Glutamatergic neuron (in vitro differentiated cells): ENCODE data around the gene SNX27. TPM values are rescaled to one million over a fixed set of nuclear protein-coding genes. Genes with fewer than 3 reads are reported as not detected.

Experiments
- DNase-seq: peaks from one replicate; pipeline ENCODE4 v3.0.0; 2022
- H3K27ac Mint-ChIP-seq: one replicate; pipeline ENCODE4 v1.8.0; 2020; ENCODE audit warnings: mild to moderate bottlenecking, mixed read lengths, inconsistent platforms; ENCODE audit not compliant: unreplicated experiment
- H3K27me3 Mint-ChIP-seq: one replicate; pipeline ENCODE4 v1.8.0; 2020; ENCODE audit warnings: mild to moderate bottlenecking, moderate library complexity, mixed read lengths, inconsistent platforms; ENCODE audit not compliant: unreplicated experiment
- H3K36me3 Mint-ChIP-seq: one replicate; pipeline ENCODE4 v1.8.0; 2020; ENCODE audit warnings: mild to moderate bottlenecking, mixed read lengths, inconsistent platforms; ENCODE audit not compliant: unreplicated experiment
- H3K4me1 Mint-ChIP-seq: one replicate; pipeline ENCODE4 v1.8.0; 2020; ENCODE audit warnings: mild to moderate bottlenecking, low read depth, mixed read lengths, inconsistent platforms; ENCODE audit not compliant: unreplicated experiment
- H3K4me3 Mint-ChIP-seq: one replicate; pipeline ENCODE4 v1.8.0; 2020; ENCODE audit warnings: mild to moderate bottlenecking, mixed read lengths, inconsistent platforms; ENCODE audit not compliant: unreplicated experiment
- H3K9me3 Mint-ChIP-seq: one replicate; pipeline ENCODE4 v1.8.0; 2020; ENCODE audit warnings: mild to moderate bottlenecking, moderate library complexity, mixed read lengths, inconsistent platforms; ENCODE audit not compliant: unreplicated experiment
- CTCF ChIP-seq: fragments of 200-600 bp; sonication (generic); IDR thresholded peaks from one replicate; pipeline ENCODE4 v1.5.0; 2021; ENCODE audit not compliant: partially characterized antibody, unreplicated experiment
- total RNA-seq: library from RNA; stranded (reverse); fragmentation: NEBNext Ultra II Directional; extraction: Animal tissue kit (Norgen Biotek cat#: 25700); gene quantifications from one replicate; pipeline ENCODE4 v1.2.1, GENCODE V29; 2021; ENCODE audit not compliant: unreplicated experiment

Gene SNX27
- total RNA-seq, 1 donor from 2014 or later: 39.3 TPM

DNA sequence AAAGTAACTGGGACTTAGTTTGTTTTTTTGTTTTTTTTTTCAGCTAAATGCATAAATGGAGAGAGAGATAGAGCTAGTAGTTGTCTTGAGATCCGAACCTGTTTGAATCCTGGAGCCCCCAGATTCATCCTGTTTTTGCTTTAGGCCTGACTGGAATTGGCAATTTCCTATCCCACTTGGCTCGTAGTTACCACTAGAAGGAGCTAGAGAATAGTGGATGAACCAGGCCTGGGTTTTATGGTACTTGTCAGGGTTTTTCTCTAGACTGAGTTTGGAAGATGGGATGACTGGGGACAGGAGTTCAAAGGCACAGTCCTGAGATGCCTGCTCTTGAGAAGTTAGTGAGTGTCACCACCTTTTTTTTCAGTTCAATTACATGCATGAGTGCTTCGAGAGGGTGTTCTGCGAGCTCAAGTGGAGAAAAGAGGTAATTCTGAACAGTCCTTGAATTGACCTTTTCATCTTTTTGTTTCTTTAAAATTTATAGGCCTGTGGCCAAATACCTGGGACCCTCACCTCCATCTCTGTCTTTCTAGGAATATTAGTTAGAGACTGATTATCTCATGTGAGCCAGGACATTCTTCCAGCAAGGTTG lies 81.3 kb downstream of the SNX27 start:
- no peak overlapping the region for H3K27ac Mint-ChIP-seq
- peak; percentile 34 for TF ChIP-seq CTCF
- peaks cover under 1% of the 10 kb centered on the region for H3K4me1 Mint-ChIP-seq
- DNase-seq: no peak
- H3K9me3 Mint-ChIP-seq: peaks cover 2% of the 10 kb centered on the region
- no peak overlapping the region for H3K4me3 Mint-ChIP-seq
- peaks cover 5% of the 10 kb centered on the region for H3K27me3 Mint-ChIP-seq
- no peaks in the 10 kb centered on the region for H3K36me3 Mint-ChIP-seq

- Mint-ChIP-seq H3K36me3 (peaks cover 13% of the 10 kb centered on the region), H3K4me1 (peaks cover 20% of the 10 kb centered on the region), H3K9me3 (peaks cover 5% of the 10 kb centered on the region), H3K27ac (no peak overlapping the region), H3K4me3 (no peak overlapping the region), H3K27me3 (peaks cover 4% of the 10 kb centered on the region)
- TF ChIP-seq CTCF: no peak
- DNase-seq: no peak
Observed at GRCh38 chr1:151701515-151701914, 89.7 kb downstream of the SNX27 start.

GRCh38 chr1:151702936-151703335 lies 91.1 kb downstream of the SNX27 start:
- Mint-ChIP-seq H3K4me3 (no peak overlapping the region), H3K36me3 (peaks cover 13% of the 10 kb centered on the region), H3K4me1 (peaks cover 20% of the 10 kb centered on the region), H3K9me3 (peaks cover 5% of the 10 kb centered on the region), H3K27me3 (peaks cover 6% of the 10 kb centered on the region), H3K27ac (no peak overlapping the region)
- no peak for DNase-seq
- no peak for TF ChIP-seq CTCF

DNA sequence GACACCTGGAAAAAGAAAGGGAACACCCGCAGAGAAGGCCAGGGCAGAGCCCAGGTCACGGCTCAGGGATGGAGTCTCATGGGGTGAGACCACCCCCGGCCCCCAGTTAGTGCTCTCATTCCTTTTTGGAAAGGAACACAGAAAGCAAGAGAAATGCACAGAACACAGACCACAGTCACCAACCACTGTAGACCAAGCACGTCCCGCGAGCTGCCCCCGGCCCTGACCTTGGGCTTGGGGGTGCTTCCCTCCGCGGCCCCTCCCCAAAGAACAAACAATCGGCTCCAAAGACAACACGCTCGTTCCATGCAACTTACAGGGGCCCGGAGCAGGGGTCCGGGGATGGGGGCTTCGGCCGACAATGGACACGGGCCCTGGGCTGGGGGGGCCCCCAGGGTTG lies 92.0 kb downstream of the SNX27 start:
- no peak for DNase-seq
- Mint-ChIP-seq H3K4me1 (peaks cover 15% of the 10 kb centered on the region), H3K36me3 (peaks cover 13% of the 10 kb centered on the region), H3K9me3 (peaks cover 7% of the 10 kb centered on the region), H3K27ac (no peak overlapping the region), H3K27me3 (peaks cover 4% of the 10 kb centered on the region), H3K4me3 (peak overlapping the region; percentile 10)
- no peak for TF ChIP-seq CTCF

DNA sequence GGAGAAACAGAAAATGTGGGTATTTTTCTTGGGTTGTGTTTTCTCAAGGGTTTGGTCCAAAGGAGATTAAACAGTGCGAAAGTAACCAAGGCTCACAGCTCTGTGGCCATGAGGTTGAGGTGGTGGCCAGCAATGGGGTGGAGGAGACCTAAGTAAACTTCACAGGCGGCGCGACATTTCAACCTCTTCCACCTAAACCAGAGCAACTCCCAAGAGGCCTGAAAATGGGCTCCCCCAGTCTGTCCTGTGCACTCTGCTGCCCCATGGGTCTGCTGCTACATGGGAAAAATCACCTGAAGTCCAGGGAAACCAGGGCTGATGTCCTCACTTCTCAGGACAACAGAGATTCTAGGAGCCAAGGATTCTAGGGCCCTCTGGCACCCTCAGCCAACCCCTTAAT lies 92.4 kb downstream of the SNX27 start:
- TF ChIP-seq CTCF: no peak
- no peak for DNase-seq
- H3K27me3 Mint-ChIP-seq: peaks cover 6% of the 10 kb centered on the region
- H3K4me1 Mint-ChIP-seq: peaks cover 12% of the 10 kb centered on the region
- no peak overlapping the region for H3K27ac Mint-ChIP-seq
- H3K9me3 Mint-ChIP-seq: peaks cover 7% of the 10 kb centered on the region
- H3K4me3 Mint-ChIP-seq: no peak overlapping the region
- H3K36me3 Mint-ChIP-seq: peaks cover 13% of the 10 kb centered on the region
